HEK293T (cell line): ENCODE data around the gene NWD2.

Experiments used
- CTCF ChIA-PET: fragments of 350-600 bp; formaldehyde crosslinking; extraction: SDS; loops from one replicate; lab custom pipeline; 2021; ENCODE audit warnings: antibody characterized with exemption, inconsistent platforms; lab: Yijun Ruan, JAX
- POLR2A ChIA-PET: fragments of 350-600 bp; formaldehyde crosslinking; extraction: SDS; loops from one replicate; lab custom pipeline; 2020; ENCODE audit warnings: antibody characterized with exemption, inconsistent platforms; lab: Yijun Ruan, JAX
- DNase-seq: peaks from one replicate; pipeline ENCODE4 v3.0.0; 2012; ENCODE audit warnings: mixed read lengths; ENCODE audit errors: extremely low spot score
- ARNT ChIP-seq: fragments of 450-650 bp; IDR thresholded peaks from 2 replicates; pipeline ENCODE4 v1.6.1; 2017; ENCODE audit warnings: mild to moderate bottlenecking
- BHLHE40 ChIP-seq: fragments of 450-650 bp; IDR thresholded peaks from 2 replicates; pipeline ENCODE4 v1.6.1; 2016; ENCODE audit warnings: mild to moderate bottlenecking, moderate library complexity, borderline replicate concordance
- CTBP1 ChIP-seq: fragments of 450-650 bp; IDR thresholded peaks from 2 replicates; pipeline ENCODE4 v1.6.1; 2016; ENCODE audit warnings: borderline replicate concordance
- ELF4 ChIP-seq: fragments of 450-650 bp; IDR thresholded peaks from 2 replicates; pipeline ENCODE4 v1.6.1; 2017; ENCODE audit warnings: antibody characterized with exemption
- FOXA1 ChIP-seq: fragments of 450-650 bp; IDR thresholded peaks from 2 replicates; pipeline ENCODE4 v1.6.1; 2016; ENCODE audit warnings: mild to moderate bottlenecking
- FOXK2 ChIP-seq: fragments of 450-650 bp; IDR thresholded peaks from 2 replicates; pipeline ENCODE4 v1.6.1; 2016; ENCODE audit warnings: mild to moderate bottlenecking
- FOXM1 ChIP-seq: fragments of 450-650 bp; IDR thresholded peaks from 2 replicates; pipeline ENCODE4 v1.6.1; 2017; ENCODE audit warnings: mild to moderate bottlenecking, borderline replicate concordance
- HDGF ChIP-seq: fragments of 450-650 bp; IDR thresholded peaks from 2 replicates; pipeline ENCODE4 v1.6.1; 2017; ENCODE audit warnings: antibody characterized with exemption, borderline replicate concordance
- L3MBTL2 ChIP-seq: fragments of 450-650 bp; conservative IDR thresholded peaks from 2 replicates; pipeline ENCODE4 v1.6.1; 2016; ENCODE audit warnings: mild to moderate bottlenecking
- LEF1 ChIP-seq: fragments of 450-650 bp; IDR thresholded peaks from 2 replicates; pipeline ENCODE4 v1.6.1; 2017; ENCODE audit warnings: mild to moderate bottlenecking, borderline replicate concordance
- NFRKB ChIP-seq: fragments of 450-650 bp; IDR thresholded peaks from 2 replicates; pipeline ENCODE4 v1.6.1; 2016; ENCODE audit warnings: mild to moderate bottlenecking, moderate library complexity
- SP1 ChIP-seq: fragments of 450-650 bp; IDR thresholded peaks from 2 replicates; pipeline ENCODE4 v1.6.1; 2017
- SUZ12 ChIP-seq: fragments of 450-650 bp; IDR thresholded peaks from 2 replicates; pipeline ENCODE4 v1.6.1; 2016; ENCODE audit warnings: mild to moderate bottlenecking
- TARDBP ChIP-seq: fragments of 450-650 bp; IDR thresholded peaks from 2 replicates; pipeline ENCODE4 v1.6.1; 2016
- ZNF384 ChIP-seq: fragments of 450-650 bp; IDR thresholded peaks from 2 replicates; pipeline ENCODE4 v1.6.1; 2016
- TF ChIP-seq, protein P1 (sequence below): fragments of 450-650 bp; IDR thresholded peaks from 2 replicates; pipeline ENCODE4 v1.6.1; 2016

Gene NWD2

DNA sequence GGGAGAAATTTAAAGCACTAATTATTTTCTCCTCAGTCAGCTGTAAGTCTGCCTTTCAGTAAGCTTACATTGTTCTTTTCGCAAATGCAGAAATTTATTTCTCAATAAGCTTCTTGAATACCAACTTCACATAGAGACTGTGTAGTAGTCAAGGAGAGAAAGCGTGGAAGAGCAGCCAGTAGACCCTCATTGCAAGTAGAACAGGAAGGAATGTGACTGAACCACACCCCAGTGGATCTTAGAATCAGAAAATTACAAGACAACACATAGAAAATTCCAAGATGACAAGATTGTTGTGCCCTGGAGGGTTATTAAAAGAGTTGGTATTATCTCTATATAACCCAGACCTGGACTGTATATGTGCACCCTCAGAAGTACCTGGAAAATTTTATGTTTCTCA lies 224.7 kb downstream of the NWD2 start:
- DNase-seq: no peak
- ChIA-PET CTCF (no interaction called here), POLR2A (no interaction called here)
- TF ChIP-seq, protein P1, sequence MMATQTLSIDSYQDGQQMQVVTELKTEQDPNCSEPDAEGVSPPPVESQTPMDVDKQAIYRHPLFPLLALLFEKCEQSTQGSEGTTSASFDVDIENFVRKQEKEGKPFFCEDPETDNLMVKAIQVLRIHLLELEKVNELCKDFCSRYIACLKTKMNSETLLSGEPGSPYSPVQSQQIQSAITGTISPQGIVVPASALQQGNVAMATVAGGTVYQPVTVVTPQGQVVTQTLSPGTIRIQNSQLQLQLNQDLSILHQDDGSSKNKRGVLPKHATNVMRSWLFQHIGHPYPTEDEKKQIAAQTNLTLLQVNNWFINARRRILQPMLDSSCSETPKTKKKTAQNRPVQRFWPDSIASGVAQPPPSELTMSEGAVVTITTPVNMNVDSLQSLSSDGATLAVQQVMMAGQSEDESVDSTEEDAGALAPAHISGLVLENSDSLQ: no peak
- TF ChIP-seq SUZ12 (no peak), ZNF384 (no peak), ARNT (no peak), FOXA1 (no peak), HDGF (no peak), SP1 (no peak), FOXK2 (no peak), NFRKB (no peak), CTBP1 (no peak), TARDBP (no peak), L3MBTL2 (no peak), ELF4 (no peak), BHLHE40 (no peak), LEF1 (no peak), FOXM1 (no peak)

GRCh38 chr4:37470245-37470644 lies 225.7 kb downstream of the NWD2 start:
- ChIA-PET POLR2A (no interaction called here), CTCF (no interaction called here)
- no peak for DNase-seq
- TF ChIP-seq TARDBP (no peak), SUZ12 (no peak), LEF1 (no peak), ELF4 (no peak), ZNF384 (no peak), FOXK2 (no peak), CTBP1 (no peak), SP1 (no peak), L3MBTL2 (no peak), NFRKB (no peak), HDGF (no peak), FOXM1 (no peak), FOXA1 (no peak), ARNT (no peak), BHLHE40 (no peak)
- TF ChIP-seq, protein P1: no peak

DNA sequence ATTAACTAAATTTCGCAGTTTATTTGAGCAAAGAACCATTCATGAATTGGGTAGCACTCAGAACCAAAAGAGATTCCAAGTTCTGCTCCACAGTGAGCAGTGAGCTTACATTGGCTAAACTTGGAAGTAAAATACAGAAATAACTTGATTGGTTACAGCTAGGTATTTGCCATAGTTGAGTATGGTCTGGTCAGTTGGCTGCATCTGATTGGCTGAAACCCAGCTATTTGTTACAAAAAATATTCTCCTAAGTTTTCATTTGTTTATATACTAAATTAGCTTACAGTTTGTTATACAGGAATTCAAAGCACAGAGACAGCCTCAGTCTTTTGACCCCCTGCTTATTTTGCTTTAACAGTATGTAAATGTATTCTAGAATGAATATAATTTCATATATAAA lies 226.6 kb downstream of the NWD2 start:
- TF ChIP-seq CTBP1 (no peak), FOXK2 (no peak), SP1 (no peak), ARNT (no peak), ELF4 (no peak), TARDBP (no peak), SUZ12 (no peak), HDGF (no peak), ZNF384 (no peak), L3MBTL2 (no peak), LEF1 (no peak), BHLHE40 (no peak), NFRKB (no peak), FOXM1 (no peak)
- TF ChIP-seq, protein P1: no peak
- no peak for DNase-seq
- POLR2A ChIA-PET: no interaction called here
- CTCF ChIA-PET: interaction anchor here (0.5 to 0.7 kb wide), 2 partner anchors 74 to 142 kb away, joined by 3 read pairs; no protein-coding TSS in a partner anchor

- no peak for DNase-seq
- TF ChIP-seq FOXM1: no peak
- TF ChIP-seq ARNT: no peak
- TF ChIP-seq NFRKB: no peak
- no peak for TF ChIP-seq HDGF
- TF ChIP-seq BHLHE40: no peak
- TF ChIP-seq LEF1: no peak
- TF ChIP-seq SP1: no peak
- no peak for TF ChIP-seq L3MBTL2
- TF ChIP-seq SUZ12: no peak
- no peak for TF ChIP-seq CTBP1
- no peak for TF ChIP-seq ZNF384
- ChIA-PET CTCF (no interaction called here), POLR2A (no interaction called here)
These were observed 227.4 kb downstream of the NWD2 start for GRCh38 chr4:37471971-37472370.

DNA sequence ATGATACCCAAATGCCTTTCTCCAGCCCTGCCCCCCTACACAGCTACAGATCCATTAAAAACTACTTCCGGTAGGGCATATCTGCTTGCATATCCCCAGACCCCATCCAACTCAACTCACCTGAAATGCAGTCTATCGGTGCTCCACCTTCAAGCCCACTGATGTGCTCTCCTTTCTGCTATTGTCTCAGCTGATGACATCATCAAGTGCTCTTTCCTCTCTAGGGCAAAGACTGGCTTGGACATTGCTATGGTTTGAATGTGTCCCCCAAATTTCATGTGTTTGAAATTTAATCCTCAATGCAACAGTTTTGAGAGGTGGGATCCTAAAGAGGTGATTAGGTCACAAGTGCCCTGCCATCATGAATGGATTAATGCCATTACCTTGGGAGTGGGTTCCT lies 229.3 kb downstream of the NWD2 start:
- ChIA-PET CTCF (no interaction called here), POLR2A (no interaction called here)
- no peak for DNase-seq
- TF ChIP-seq SUZ12 (no peak), FOXA1 (no peak), ARNT (no peak), LEF1 (no peak), ZNF384 (no peak), NFRKB (no peak), HDGF (no peak), TARDBP (no peak), SP1 (no peak), FOXK2 (no peak), ELF4 (no peak), FOXM1 (no peak), CTBP1 (no peak)
- TF ChIP-seq, protein P1: no peak

- ChIA-PET POLR2A (no interaction called here), CTCF (no interaction called here)
- TF ChIP-seq SP1 (no peak), ARNT (no peak), FOXK2 (no peak), SUZ12 (no peak), ZNF384 (no peak)
- DNase-seq: no peak
These were observed 230.5 kb downstream of the NWD2 start for GRCh38 chr4:37475087-37475486.
